Glomerular visceral epithelial cell (primary cell): ENCODE data around the gene FAM241A.
"Not testable (repeated sequence)": the region's sequence is repeated elsewhere in the genome, so short reads cannot be mapped to it uniquely, and the experiment has no call there.

Source experiments
- DNase-seq: peaks from one replicate; pipeline ENCODE4 v3.0.0-alpha.2; 2016; ENCODE audit errors: extremely low spot score

FAM241A gene

GRCh38 chr4:112138538-112138937, 6.7 kb upstream of the FAM241A start:
- DNase-seq = no peak

DNA sequence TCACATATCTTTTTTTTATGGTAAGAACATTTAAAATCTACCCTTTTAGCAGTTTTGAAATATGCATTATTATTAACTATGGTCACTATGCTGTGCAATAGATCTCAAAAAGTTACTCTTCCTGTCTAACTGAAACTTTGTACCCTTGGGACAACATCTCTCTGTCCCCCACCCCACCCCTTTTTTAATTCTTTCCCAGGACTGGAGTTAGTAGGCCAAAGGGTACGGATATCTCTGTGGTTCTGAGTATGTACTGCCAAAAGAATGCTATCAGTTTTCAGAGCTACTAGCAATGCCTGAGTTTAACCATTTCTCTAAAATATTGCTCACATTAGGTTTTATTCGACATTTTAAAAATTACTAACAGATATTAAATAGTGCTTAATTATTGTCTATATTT, 4.7 kb upstream of the FAM241A start:
- DNase-seq = no peak

GRCh38 chr4:112141366-112142138, 3.7 kb upstream of the FAM241A start:
- no peak for DNase-seq

GRCh38 chr4:112142182-112142581, 3.1 kb upstream of the FAM241A start:
- DNase-seq = no peak

DNA sequence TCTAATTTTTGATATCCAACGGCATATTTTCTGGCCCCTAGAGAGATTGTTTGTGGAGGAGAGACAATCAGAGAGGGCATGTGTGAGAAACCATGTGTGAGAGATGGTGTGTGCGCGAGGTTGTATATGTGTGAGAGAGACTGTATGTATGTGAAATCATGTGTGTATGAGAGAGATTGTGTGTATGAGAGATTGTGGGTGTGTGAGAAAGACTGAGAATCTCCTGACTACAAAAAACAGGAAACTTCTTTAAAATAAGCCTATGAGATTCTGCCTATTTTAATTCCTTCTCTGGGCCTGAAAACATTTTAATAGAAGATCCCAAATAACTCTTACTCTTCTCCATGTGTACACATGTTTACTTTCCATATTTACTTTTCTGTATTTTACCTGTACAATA, 1.5 kb upstream of the FAM241A start:
- no peak for DNase-seq

GRCh38 chr4:112144546-112145325, 518 bp upstream of the FAM241A start:
- no peak for DNase-seq

DNA sequence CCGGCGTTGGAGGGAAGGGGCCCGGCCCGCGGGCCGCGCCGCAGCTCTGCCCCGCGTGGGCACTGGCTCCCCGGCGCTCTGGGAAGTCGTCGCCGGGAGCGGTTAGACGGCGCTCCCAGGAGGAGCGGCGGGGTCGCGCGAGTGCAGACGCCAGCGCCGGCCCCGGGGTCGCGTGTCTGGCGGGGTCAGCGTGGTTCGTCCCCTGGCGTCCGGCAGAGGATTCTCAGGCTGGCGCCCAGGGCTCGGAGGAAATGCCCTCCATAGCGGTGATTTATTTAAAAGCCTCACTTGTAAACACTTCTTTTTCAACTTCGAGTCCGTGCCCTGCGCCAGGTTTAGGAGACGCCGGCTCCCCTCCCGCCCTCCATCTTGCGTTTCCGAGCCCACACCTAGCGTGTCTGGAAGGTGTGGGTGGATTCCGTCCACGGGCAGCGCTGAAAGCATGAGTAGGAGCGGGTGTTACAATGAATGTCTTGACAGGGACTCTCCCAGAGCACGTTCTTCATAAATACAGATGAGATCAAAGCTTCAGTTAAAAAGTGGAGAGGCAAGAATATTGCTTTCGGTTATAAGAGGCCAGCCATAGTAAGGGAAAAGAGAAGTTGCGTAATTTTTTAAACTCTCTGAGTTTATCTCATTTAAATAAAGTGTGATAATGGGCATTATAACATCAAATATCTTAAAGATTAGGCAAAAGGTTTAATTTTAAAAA, 692 bp downstream of the FAM241A start:
- peak; percentile 49 for DNase-seq

DNA sequence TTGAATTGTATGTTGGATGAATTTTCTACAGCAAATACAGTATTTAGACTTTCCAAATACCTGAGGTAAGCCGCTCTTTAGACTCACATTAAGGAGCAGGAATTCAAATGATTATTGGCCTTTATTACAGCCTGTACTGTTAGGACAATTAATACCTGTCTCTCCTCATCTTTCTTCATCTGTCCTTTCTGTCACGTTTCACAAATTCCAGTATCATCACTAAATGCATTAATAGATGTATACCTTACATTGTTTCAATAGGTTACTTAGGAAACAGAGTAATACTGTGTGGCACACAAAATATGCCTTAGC, 1.2 kb downstream of the FAM241A start:
- DNase-seq = no peak

- DNase-seq = no peak
These were observed 2.4 kb downstream of the FAM241A start for GRCh38 chr4:112147697-112148096.

DNA sequence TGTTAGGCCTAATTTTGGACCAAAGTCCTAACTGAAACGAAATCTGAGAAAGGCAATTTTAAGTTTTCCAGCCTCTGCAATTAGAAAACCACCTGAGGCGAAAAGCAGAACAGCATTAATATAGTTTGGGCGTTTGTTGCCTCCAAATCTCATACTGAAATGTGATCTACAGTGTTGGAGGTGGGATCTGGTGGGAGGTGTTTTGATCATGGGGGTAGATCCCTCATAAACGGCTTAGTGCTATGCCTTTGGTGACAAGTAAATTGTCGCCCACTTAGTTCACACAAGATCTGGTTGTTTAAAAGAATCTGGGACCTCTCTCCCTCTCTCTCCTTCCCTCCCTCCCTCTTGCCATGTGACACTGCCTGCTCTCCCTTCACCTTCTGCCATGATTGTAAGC, 5.7 kb downstream of the FAM241A start:
- DNase-seq = no peak

DNA sequence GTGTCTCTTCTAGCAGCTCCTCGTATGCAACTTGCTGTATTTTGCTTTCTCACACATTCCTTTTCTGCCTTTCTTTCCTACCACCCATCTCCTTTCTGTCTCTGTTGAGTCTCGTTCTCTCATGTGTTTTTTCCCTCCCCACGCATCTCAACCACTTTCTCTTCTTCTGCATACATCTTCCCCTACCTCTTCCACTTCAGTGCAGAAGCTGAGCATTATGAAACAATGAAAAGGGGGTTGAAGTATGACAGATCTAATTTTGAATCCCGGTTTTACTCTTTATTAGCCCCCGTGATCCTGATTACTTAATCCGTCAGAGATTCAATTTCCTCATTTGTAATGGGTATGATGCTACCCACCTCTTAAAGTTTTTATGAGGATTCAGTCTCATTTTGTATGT, 7.3 kb downstream of the FAM241A start:
- DNase-seq = no peak

DNA sequence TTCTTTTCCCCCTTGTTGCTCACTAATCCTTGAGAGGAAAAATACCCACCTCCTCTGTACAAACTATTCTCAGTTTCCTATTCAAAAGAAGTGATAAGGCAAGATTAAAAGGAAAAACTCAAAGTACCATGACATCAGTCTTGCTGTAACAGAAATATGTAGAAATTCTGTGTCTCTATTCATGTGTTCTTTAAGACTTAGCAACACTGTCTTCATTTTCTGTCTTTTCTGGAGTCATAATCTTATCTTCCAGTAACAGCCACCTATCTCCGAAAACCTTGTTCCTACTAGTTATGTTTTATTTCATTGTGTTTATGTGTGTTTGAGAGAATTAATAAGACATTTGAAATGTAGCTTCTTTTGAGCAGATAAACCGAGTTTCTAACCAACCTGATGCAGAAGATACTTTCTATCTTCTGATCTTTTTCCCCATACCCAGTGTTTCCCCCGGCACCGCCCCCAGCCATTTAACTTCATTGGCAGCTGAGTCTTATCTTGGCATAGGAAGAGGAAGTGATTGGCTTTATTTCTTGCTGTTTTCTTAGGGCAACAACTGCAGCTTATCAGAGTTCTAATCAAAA, 8.0 kb downstream of the FAM241A start:
- DNase-seq = no peak

GRCh38 chr4:112156112-112156511, 10.9 kb downstream of the FAM241A start:
- no peak for DNase-seq

DNA sequence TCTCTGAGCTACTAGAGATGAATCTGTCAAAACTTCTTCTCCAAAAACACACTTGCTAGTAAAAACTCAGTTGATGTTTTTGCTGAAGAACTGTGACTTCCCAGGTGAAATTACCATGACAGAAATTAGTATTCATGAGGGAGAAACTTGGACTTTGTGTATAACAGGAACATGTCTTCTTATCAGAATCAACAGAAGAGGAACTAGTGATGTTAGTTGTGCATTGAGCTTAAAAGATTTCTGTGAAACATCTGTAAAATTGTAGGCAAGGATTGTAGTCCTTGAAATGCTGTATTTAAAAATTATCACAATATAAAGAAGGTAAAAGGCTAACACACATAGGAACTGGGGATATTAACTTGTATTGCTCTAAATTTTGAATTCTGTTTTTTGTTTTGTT, 11.3 kb downstream of the FAM241A start:
- no peak for DNase-seq

DNA sequence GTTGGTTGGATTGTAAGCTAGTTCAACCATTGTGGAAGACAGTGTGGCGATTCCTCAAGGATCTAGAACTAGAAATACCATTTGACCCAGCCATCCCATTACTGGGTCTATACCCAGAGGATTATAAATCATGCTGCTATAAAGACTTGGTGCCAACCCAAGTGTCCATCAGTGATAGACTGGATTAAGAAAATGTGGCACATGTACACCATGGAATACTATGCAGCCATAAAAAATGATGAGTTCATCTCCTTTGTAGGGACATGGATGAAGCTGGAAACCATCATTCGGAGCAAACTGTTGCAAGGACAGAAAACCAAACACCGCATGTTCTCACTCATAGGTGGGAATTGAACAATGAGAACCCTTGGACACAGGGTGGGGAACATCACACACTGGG, 18.5 kb downstream of the FAM241A start:
- not testable (repeated sequence) for DNase-seq

DNA sequence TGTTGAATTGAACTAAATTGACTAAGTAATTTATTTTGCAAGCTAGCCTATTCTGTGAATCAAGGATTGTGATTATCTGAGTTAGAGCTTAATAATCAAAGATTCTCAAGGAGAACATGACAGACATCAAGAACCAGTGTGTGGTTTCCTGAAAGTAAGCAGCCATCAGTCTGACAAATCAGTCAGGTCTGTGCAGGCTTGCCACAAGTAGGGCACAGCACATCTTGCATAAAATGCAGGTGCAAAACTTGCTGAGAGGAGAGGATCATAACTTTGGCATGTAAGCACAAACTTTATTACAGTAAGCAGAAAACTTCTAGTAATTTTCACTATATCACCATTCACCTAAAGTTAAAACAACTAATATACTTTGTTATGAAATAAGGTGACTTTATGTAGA, 22.5 kb downstream of the FAM241A start:
- no peak for DNase-seq

DNA sequence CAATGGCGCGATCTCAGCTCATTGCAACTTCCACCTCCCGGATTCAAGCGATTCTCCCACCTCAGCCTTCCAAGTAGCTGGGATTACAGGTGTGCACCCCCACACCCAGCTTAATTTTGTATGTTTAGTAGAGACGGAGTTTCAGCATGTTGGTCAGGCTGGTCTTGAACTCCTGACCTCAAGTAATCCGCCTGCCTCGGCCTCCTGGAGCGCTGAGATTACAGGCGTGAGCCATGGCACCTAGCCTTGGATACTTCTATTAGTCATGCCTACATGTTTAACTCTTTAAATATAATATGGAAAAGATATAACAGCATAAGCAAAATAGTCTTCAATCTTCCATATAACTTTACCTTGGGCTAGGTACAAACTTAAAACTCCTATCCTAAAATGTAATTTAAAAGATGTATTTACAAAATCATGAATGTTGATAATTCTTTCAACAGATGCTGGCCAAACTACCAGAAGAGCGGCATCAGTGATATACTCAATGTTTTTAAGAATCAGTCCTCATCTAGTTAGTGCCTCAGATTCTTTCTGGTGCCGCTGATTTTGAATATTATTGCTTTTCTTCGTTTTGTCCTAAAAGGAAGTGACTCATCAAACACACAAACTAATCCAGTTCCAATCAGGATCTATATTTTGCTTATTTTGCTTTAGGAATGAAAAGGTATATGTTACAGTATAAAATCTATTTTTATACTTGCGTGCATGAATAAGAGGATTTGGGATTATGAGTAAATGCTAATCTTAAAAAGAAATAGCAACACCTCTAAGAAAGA, 23.7 kb downstream of the FAM241A start:
- DNase-seq = no peak

GRCh38 chr4:112170451-112170993, 25.3 kb downstream of the FAM241A start:
- DNase-seq = peak; percentile 59

DNA sequence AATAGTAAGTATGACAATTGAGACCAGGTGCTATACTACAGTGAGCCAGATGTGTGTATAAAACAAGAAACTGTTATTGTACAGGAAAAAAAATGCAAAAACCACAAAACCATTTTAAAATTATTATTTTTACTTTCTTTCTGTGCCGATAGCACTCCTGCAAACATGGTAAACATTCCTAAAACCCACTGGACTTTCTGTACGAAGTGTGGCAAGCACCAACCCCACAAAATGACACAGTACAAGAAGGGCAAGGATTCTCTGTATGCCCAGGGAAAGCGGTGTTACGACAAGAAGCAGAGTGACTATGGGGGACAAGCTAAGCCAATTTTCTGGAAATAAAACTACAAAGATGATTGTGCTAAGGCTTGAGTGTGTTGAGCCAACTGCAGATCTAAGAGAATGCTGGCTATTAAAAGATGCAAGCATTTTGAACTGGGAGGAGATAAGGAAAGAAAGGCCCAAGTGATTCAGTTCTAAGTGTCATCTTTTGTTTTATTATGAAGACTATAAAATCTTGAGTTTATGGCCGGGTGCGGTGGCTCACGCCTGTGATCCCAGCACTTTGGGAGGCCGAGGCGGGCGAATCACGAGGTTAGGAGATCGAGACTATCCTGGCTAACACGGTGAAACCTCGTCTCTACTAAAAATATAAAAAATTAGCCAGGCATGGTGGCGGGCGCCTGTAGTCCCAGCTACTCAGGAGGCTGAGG, 26.0 kb downstream of the FAM241A start:
- not testable (repeated sequence) for DNase-seq

GRCh38 chr4:112172180-112172579, 26.9 kb downstream of the FAM241A start:
- DNase-seq = no peak
